HG03159 (cell line): ENCODE measurements around the gene TSC2.
"Not testable (repeated sequence)": the region's sequence is repeated elsewhere in the genome, so short reads cannot be mapped to it uniquely, and the experiment has no call there.

Experiments used
- ATAC-seq: cut with Tn5 transposase; IDR thresholded peaks from one replicate; pipeline ENCODE4 v1.9.1; 2021; ENCODE audit warnings: mild to moderate bottlenecking, moderate library complexity; ENCODE audit not compliant: unreplicated experiment

Gene TSC2

DNA sequence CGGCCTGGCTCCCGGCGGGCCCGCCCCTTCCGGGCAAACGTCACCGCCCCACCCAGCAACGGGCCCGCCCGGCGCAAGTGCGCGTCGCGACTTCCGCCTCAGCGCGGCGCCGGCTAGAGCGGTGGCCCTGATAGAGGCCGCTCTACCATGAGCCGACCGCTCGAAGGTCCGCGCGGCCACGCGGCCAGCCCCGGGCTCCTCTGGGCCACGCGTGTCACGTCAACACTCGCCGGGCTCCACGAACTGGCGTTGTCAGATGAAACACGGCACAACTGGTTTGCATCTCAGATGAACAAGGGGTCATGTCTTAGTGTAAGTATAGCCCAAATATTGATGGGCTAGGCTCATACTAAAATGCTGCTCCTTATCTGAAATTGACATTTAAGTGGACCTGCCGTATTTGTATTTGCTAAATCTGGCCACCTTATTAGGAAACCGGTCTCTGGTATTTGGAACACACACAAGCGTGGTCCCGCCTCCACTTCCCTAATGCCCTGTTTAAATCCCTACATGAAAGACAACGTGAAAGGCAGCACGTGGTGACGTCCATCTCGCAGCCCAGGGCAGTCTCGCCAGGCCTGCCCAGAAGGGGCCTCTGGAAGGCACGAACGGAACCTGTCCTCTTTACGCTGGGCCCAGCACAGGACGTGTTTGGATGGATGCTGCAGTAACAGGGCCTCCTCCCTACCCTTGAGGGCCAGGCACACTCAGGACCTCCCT lies 37.8 kb upstream of the TSC2 start, which contains the start of gene ZNF598:
Gene ZNF598, minus strand, starts transcription at position 31 of the 720 bp plus-strand sequence.
- ATAC-seq = peak; percentile 74

DNA sequence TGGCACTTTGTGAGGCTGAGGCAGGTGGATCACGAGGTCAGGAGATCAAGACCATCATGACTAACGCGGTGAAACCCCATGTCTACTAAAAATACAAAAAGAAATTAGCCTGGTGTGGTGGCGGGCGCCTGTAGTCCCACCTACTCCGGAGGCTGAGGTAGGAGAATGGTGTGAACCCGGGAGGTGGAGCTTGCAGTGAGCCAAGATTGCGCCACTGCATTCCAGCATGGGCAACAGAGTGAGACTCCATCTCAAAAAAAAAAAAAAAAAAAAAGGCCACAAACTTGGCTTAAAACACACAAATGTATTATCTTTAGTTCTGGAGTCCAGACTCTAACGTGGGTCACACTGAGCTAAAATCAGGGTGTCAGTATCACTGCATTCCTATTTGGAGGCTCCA lies 36.1 kb upstream of the TSC2 start:
- not testable (repeated sequence) for ATAC-seq

DNA sequence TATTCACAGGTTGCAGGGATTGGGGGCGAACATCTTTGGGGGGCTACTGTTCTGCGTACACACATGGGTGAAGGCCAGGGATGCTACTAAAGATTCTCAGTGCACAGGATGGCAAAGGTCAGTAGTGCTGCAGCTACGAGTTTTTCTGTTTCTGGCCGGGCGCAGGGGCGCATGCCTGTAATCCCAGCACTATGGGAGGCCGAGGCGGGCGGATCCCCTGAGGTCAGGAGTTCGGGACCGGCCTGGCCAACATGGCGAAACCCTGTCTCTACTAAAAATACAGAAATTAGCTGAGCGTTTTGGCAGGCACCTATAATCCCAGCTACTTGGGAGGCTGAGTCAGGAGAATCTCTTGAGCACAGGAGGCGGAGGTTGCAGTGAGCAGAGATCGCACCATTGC lies 34.3 kb upstream of the TSC2 start:
- ATAC-seq = no peak

DNA sequence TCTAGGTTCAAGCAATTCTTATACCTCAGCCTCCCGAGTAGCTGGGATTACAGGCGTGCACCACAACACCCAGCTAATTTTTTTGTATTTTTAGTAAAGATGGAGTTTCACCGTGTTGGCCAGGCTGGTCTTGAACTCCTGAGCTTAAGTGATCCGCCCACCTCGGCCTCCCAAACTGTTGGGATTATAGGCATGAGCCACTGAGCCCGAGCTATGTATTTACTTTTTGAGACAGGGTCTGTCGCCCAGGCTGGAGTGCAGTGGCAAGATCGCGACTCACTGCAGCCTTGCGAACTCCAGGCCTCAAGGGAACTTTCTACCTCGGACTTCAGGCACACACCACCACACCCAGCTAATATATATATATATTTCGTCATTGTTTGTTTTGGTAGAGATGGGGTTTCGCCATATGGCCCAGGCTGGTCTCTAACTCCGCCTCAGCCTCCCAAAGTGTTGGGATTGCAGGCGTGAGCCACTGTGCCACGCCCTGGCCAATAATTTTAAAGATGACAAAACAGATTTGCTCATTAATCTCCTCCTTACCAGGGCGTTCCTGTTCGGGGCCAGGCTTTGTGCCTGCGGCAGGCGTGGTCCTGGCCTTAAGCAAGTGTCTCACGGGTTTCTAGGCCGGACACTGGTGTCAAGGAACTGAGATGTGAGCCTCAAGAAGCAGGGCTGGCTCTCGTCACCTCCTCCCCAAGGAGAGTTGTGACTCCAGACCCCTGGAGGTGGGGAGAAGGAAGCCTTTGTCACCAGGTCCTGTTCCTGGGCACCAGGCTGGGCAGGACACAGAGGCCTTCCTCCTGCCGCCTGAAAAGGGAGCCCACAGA lies 32.5 kb upstream of the TSC2 start:
- no peak for ATAC-seq

DNA sequence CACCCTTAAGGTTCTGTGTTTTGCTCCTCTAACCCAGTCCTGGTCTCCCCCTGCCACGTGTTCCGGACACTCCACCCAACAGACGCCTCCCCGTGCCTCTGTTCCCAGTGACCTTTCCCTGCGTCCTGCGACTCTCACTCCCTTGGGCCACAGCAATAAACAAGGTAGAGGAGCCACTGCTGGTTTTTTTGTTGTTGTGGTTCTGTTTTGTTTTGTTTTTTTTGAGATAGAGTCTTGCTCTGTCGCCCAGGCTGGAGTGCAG lies 31.9 kb upstream of the TSC2 start:
- ATAC-seq = no peak

DNA sequence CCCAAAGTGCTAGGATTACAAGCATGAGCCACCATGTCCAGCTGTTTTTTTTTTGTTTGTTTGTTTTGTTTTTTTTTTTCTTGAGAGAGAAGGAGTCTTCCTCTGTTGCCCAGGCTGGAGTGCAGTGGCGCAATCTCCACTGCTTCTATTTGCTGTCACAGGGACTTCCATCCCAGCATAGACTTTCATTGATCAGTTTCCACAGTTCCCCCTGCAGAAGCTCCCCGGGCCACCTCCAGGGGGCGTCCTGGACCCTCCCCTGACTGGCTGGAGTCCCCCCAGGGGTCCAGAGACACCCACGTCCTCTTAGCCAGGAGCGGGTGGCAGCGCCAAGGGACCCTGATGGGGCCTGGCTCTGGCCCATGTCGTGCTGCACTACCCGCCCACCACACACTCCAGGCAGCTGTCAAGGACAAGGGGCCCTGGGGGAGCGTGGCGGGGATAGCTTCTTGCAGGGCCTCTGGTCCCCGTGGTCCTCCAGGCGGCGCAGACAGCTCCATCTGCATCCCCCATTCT lies 31.3 kb upstream of the TSC2 start:
- no peak for ATAC-seq

DNA sequence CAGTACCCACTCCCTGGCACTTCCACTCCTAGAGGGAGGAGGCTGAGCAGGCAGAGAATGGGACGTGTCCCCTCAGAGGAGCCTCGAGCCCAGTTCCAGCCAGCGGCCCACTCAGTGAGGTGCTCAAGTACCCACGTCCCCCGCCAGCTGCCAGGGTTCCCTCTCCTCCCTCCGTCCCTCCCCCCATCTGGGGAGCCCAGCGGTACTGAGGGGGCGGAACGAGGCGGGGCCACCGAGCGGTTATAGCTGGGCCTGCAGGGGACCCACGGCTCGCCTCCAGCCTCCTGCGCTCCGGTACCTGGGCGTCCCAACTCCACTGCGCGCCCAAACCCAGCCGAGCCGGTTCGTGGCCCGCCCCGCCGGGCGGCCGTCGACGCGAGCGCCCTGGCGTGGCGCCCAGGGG lies 28.3 kb upstream of the TSC2 start, which contains the start of gene NPW:
Gene NPW, plus strand, starts transcription at position 268 of the 403 bp plus-strand sequence.
- no peak for ATAC-seq

DNA sequence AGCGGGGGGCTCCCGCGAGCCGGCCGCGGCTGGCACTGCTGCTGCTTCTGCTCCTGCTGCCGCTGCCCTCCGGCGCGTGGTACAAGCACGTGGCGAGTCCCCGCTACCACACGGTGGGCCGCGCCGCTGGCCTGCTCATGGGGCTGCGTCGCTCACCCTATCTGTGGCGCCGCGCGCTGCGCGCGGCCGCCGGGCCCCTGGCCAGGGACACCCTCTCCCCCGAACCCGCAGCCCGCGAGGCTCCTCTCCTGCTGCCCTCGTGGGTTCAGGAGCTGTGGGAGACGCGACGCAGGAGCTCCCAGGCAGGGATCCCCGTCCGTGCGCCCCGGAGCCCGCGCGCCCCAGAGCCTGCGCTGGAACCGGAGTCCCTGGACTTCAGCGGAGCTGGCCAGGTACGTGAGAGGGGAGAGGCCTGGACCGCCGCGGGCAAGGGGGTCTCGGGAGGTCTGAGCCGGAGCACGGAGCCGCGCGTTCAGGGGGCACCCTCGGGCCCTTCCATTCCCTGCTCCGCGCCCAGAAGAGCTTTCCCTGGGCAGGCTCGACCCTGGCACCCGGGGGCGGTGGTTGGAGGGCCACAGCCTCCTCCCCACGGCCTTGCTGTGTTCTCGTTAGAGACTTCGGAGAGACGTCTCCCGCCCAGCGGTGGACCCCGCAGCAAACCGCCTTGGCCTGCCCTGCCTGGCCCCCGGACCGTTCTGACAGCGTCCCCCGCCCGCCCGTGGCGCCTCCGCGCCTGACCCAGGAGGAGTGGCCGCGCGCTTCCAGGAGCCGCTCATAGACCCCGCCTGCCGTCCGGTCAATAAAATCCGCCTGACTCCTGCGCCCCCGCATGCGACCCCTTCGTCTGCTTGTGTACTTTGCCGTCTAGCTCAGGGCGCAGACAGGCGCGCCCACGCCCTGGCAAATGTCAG lies 27.6 kb upstream of the TSC2 start:
- no peak for ATAC-seq

DNA sequence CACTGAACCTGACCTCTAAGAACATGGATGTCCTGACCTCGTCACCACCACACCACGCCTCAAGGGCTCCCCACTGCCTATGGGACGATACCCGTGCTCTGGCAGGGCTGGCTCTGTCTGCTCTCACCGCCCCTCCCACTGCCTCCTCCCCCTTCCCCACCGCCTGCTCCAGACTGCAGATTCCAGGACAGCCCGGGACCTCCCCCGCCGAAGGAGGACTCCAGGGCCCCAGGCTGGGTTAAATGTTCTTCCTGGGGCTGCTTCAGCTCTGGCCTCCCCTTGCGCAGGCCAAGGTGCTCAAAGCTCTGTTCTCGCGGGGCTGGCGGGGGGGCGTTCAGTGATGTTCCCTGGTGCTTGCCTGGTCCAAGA lies 25.1 kb upstream of the TSC2 start:
- no peak for ATAC-seq

DNA sequence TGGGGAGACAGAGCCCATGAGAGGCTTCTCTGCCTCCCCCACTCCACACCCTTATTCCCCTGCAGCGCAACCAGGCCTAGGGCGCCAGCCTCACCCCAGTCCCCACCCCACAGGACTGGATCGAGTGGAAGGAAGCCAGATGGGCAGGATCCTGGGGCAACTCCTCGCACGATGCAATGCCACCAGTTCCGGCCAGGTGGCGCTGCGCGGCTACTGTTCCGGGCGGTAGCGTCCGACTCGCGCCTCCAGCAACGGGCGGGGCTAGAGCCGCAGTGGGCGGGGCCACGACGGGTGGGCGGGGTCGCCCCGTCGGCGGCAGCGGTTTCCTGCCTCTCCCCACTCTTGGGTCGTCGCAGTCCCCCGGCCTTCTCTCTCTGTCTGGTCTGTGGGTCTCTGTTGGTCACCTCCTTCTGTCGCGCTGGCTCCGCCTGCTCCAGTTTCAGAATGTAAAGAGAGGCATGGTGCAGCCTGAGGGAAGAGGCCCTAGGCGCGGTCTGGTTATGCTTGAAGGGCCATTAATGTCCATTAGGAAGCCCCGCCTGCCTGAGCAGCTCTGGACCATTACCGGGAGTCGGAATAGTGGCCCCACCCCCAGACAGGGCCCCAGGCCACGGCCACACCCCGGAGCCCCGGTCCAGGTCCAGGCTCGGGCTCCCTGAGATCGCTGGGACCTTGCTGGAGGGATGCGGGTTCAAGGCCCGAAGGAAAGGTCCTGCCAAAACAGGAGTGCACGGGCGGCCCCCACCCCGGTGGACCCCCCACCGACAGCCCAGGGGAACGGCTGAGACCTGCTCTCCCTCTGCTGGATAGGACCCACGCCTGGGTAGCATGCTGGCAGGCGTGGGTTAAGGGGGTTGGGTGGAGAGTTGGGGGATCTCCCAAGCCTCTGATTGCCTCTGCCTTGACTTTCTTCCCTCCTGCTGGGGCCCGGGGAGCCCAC lies 24.4 kb upstream of the TSC2 start:
- ATAC-seq = peak; percentile 54

DNA sequence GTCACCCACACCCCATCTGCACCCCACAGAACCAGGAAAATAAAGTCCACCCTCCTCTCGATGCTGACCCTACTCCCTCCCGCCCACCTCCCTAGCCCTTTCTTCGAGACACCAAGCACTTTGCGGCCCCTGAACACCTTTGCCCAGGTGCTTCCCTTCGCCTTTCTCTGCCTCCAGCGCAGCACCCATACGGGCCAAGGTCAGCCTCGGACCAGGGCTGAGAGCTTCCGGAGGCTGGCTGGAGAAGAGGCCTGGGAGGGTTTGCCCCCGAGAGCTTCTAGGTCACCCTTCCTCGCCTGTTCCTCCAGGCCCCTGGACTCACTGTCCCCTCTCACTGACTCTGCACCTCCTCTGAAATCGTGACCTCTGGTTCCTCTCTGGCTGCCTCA lies 23.8 kb upstream of the TSC2 start:
- ATAC-seq = no peak

DNA sequence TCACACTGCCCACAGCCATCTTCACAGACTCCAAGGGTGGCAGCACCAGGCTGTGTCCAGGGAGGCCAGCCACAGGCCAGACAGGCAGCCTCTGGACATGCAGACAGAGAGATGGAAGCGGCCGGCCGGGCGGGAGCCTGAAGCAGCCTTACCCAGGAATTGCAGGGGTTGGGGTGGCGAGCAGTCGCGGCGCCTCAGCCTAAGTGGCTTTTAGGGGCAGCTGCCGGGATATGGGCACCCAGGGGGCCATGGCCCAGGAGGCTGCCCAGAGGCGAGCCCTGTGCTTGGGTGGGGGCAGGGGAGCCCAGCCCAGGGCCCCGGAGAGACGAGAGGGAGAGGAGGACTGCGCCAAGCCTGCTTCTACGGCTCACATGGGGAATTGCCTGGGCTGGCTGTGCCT lies 22.5 kb upstream of the TSC2 start:
- no peak for ATAC-seq

DNA sequence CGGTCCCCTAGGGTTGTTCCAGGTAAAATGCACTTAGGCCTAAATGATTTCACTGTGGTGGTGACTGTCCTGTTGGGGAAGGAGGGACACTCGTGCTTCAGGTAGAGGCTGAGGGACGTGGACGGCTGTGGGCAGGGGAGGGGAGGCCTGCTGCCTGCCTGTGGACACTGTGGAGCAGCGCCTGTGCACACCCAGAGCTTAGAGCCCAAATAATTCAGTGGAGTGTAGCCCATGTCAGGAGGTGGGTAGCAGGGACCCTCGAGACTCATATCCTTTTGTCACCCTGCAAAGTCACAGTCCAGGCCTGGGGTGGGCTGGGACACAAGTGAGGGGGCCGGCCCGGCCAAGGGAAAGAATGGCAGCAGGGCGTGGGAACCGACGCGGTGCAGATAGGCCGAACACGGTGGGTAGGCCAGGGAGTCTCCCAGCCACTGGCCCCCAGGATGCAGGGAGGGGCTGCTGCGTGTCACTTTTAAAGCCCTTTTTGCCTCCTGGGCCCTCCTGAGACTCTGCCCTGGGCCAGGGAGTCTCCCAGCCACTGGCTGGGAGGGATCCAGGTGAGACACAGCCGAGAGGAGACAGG lies 21.8 kb upstream of the TSC2 start:
- ATAC-seq = no peak

DNA sequence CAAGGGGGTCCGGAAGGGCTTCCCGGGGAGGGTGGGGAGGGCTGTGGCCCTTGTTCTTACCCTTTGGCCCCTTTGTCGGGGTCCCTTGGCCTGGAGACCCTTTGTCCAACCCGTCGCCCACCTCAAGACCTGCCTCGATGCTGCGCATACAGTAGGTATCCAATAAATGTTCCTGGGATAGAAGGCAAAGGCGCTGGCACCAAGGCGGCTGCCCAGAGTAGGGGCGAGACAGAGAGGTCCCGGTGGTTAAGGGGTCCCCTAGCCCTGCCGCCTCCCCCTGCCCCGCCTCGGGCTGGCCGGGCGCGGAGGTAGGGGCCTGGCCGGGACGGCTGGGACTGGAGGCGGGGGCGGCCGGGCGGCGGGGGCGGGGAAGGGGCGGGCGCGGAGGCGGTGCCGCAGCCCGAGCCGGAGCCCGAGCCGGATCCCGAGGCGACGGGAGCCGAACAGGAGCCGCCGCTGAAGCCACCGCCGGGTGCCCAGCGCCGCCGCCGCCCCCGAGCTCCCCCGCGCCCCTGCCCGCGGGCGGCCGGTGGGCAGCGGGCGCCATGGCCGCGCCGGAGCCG lies 21.2 kb upstream of the TSC2 start, which contains the start of gene NHERF2:
Gene NHERF2, plus strand, starts transcription at position 442 of the 563 bp plus-strand sequence. Its CDS starts 104 bp downstream, at position 546.
- no peak for ATAC-seq

DNA sequence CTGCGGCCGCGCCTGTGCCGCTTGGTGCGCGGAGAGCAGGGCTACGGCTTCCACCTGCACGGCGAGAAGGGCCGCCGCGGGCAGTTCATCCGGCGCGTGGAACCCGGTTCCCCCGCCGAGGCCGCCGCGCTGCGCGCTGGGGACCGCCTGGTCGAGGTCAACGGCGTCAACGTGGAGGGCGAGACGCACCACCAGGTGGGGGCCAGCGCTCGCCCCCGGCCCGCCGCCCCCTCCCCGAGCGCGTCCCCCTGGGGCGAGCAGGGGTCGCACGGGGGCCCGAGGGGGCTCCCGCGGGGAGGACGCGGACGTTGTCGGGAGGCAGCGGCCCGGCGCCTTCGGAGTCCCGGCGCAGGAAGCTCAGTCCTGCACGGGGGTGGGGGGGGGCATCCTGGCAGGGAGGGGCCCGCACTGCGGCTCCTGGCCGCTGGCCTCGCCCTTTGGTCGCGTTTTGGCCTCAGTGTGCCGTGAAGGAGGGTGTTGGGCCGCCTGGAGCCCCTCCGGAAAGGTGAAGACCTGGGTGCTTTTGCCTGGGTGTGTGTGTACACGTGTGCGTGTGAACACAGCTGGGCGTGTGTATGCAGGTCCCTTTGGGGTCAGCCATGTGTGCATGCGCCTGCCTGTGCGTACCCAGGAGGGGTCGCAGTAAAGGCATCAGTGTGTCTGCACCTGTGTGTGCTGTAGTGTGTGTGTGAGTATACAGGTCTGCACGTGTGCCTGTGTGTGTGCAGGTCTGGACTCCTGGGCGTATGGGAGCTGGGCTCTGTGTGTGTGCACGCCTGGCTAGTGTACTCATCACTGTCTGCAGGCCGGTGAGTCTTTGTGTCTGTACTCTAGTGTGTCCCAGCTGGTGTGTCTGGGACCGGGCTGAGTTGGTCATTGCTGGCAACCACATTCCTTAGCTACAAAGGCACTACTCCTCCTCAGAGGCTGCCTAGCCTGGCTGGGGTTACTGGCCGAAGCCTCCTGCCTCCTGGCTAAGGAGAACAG lies 20.5 kb upstream of the TSC2 start:
- ATAC-seq = no peak

DNA sequence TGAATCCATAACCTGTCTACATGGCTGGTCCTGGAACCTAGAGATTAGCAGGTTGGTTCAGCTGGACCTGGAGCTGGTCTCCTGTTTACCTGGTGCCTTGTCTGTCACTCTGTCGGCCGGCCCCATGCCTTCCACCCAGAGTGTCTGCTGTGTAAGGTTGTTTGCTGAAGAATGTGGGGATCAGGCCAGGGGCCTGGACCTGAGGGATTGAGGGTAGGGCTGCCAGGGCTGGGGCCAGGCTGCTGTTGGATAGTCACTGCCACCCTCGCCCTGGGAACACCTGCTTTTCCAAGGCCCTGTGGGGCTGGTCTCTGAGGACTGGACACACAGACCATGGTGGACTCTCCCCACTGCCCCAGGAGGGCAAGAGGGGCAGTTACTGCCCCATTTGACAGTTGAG lies 19.6 kb upstream of the TSC2 start:
- no peak for ATAC-seq

DNA sequence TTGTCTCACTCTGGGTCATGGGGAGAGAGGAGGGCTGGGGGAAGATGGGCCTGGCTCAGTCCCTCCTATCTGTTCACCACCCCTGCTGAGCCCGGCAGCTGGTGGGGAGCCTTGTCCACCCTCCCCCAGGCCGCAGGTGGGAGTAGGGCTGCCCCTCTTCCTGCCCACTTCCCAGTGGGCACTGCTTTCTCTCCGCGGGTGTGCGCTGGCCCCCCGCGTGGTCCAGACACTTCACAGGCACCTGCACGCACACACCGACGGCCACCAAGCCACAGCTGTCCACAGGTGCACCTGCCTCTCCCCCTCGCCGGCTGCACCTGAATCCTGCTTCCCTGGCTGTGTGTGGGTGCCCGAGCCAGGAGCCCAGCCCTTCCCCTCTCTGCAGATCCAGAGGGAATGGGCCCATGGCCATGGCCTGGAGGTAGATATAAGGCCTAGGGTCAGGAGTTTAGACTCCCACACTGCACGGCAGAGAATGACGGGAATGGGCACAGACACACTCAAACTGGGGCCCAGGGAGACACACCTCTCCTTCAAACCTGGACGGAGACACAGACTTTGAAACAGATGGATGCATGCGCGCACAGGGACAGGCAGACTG lies 19.1 kb upstream of the TSC2 start:
- no peak for ATAC-seq

DNA sequence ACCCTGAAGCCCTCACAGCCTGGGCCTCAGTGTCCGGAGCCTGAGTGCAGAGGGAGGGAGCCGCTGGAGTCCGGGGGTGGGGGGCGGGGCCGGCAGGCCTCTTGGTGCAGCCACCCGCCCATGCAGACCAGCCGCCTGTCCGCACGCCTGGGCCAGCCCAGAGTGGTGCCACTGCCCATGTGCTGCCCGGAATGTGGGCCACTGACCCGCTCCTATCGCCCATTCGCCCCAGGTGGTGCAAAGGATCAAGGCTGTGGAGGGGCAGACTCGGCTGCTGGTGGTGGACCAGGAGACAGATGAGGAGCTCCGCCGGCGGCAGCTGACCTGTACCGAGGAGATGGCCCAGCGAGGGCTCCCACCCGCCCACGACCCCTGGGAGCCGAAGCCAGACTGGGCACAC lies 18.4 kb upstream of the TSC2 start:
- no peak for ATAC-seq
